Stimulated activated CD8-positive, alpha-beta memory T cell treated with anti-CD3 and anti-CD28 coated beads, Interleukin-15, amount 100 ng/mL, for 4 hours (primary cell): ENCODE measurements around the gene MIER2.

Experiments used
- DNase-seq, 2 donors: peaks; one replicate each; pipeline ENCODE4 v3.0.0-alpha.2; 2020; ENCODE audit warnings: low read depth in 2 of 2

Gene MIER2

GRCh38 chr19:307793-308420 lies 36.7 kb downstream of the MIER2 start:
- DNase-seq, result no peak

GRCh38 chr19:307111-307531 lies 37.5 kb downstream of the MIER2 start:
- no peak for DNase-seq

- no peak for DNase-seq
Measured at GRCh38 chr19:306151-306900, 38.3 kb downstream of the MIER2 start.

GRCh38 chr19:305240-306150 lies 39.1 kb downstream of the MIER2 start:
- DNase-seq, result no peak

- no peak for DNase-seq
Measured at GRCh38 chr19:296476-297225, 47.9 kb downstream of the MIER2 start.

- DNase-seq, result no peak
Measured at GRCh38 chr19:295687-296370, 48.8 kb downstream of the MIER2 start.

GRCh38 chr19:294946-295686 lies 49.5 kb downstream of the MIER2 start:
- DNase-seq, result no peak

GRCh38 chr19:294341-294945 lies 50.2 kb downstream of the MIER2 start:
- DNase-seq, result no peak

GRCh38 chr19:293436-294110 lies 51.0 kb downstream of the MIER2 start:
- no peak for DNase-seq

- DNase-seq, result no peak
Measured at GRCh38 chr19:292951-293350, 51.6 kb downstream of the MIER2 start.

- DNase-seq, result no peak
Measured at GRCh38 chr19:292281-292884, 52.2 kb downstream of the MIER2 start.

- DNase-seq, result no peak
Measured at GRCh38 chr19:291561-292280, 52.9 kb downstream of the MIER2 start.

- no peak for DNase-seq
Measured at GRCh38 chr19:291006-291521, 53.5 kb downstream of the MIER2 start, which contains the start of gene PLPP2. PLPP2 (minus strand) TSS chr19:291403; CDS start chr19:291336, 67 bp downstream.

GRCh38 chr19:290372-291005 lies 54.1 kb downstream of the MIER2 start:
- peak in 1 of 2 donors; percentile 22 for DNase-seq

GRCh38 chr19:289651-290371 lies 54.8 kb downstream of the MIER2 start:
- DNase-seq, result no peak

- no peak for DNase-seq
Measured at GRCh38 chr19:288911-289310, 55.7 kb downstream of the MIER2 start.

- no peak for DNase-seq
Measured at GRCh38 chr19:287381-287871, 57.2 kb downstream of the MIER2 start.
